ENCODE measurements around the gene ZNF555.

- TF ChIP-seq CTCF (IDR thresholded peaks at IDR 0.05; ENCODE audit: borderline replicate concordance, extremely low read depth, low read length, poor library complexity, severe bottlenecking) (no peak), EZH2 (IDR thresholded peaks at IDR 0.05; ENCODE audit: borderline replicate concordance, low read depth, low read length, severe bottlenecking) (no peak)
Observed at GRCh38 chr19:2806736-2807378, 34.4 kb upstream of the ZNF555 start.

All from DND-41 (cell line).